Measurements from ENCODE around the gene SENP8.
"Not testable (repeated sequence)": the region's sequence is repeated elsewhere in the genome, so short reads cannot be mapped to it uniquely, and the experiment has no call there.

The SENP8 gene

DNA sequence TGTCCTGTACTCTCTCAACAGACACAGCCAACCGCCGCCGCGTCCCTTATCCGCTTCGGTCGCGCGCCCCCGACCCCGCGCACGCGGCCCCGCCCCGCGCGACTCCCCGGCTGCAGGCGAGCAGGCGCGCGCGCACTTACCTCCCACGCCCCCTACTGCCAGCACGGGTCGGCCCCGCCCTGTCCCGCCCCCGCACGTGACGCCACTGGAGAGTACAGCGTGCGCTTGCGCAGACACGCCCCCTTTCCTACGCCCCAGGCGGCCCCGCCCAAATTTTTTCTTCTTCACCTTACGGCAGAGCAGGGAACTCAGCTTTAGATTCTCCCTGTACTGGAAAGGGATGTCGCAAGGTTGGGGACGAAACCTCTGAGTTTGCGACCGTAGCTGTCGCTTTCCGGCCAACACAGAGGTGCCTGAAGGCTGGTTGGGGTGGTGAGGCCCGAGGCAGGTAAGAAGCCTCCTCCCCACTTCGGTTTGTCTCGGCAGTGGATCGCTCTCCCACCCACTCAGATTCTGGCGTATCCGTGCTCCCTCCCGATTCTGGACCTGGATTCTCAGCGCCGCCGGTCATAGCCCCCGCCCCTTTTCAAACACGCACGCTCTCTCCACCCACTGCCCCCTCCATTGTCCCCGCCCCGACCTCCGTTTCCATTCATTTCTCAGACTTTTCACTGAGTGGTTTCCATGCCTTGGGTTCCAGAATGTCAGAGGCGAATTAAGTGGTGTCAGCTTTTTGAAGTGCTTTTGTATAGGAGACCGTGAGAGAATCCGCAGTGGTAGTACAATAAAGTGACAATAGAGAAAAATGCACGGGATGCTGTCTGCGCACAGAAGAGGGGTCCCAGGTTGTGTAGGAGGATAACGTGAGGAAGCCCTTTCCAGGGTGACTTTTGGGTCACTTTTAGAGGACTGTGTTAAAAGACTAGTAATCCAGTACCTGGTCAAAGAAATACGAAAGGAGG, at the start of gene SENP8, which contains the start of gene MYO9A:
Gene SENP8, plus strand, starts transcription at position 387 of the 962 bp plus-strand sequence. CDS start 21,221 bp downstream, outside the sequence.
Gene MYO9A, minus strand, starts transcription at position 134 of the 962 bp plus-strand sequence. CDS start 71,587 bp downstream, outside the sequence.
- DNase-seq (ENCODE audit: low spot score) = peak; percentile 97

GRCh38 chr15:72068856-72069255, 49.3 kb upstream of the SENP8 start:
- no peak for DNase-seq (ENCODE audit: low spot score)

DNA sequence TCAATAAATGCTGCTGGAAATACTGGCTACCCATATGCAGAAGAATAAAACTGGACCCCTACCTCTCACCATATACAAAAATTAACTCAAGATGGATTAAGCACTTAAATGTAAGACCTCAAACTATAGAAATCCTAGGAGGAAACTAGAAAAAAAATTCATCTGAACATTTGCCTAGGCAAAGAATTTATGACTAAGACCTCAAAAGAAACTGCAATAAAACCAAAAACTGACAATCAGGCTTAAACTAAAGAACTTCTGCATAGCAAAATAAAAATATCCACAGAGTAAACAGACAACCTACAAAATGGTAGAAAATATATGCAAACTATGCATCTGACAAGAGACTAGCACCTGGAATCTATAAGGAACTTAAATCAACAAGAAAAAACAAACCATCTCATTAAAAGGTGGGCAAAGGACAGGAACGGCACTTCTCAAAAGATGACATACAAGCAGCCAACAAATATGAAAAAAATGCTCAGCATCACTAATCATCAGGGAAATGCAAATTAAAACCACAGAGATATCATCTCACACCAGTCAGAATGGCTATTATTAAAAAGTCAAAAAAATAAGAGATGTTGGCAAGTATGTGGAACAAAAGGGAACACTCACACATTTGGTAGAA, 47.3 kb upstream of the SENP8 start:
- no peak for DNase-seq (ENCODE audit: low spot score)

GRCh38 chr15:72071448-72071825, 46.8 kb upstream of the SENP8 start:
- DNase-seq (ENCODE audit: low spot score) = not testable (repeated sequence)

DNA sequence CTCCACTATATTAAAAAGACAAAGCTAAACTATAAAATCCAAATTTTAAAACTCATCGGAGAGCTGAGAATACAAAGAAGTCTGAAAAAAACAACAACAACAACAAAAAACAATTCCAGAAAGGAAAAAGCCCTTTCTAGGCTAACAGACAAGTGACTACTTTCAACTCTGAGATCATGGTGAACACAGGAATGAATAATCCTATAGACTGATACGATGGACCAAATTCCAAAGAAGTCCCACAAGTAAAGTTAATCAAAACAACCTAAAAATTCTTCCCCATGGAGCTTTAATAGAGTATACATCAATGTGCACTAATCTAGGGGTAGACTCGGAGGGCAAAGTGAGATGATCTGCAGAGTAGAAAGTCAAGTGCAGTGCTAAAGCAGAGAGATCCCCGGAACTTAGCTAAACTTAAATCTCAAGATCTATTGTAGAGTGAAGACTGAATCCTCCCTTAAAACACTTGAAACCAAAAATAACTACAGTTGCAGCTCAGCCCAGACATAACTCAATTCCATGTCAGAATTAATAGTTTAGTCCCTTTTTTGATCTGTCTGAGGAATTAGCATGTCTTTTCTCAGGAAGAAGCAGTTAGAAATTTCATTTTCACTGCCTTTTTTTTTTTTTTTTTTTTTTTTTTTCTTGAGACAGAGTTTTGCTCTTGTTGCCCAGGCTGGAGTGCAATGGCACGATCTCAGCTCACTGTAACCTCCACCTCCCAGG, 43.7 kb upstream of the SENP8 start:
- DNase-seq (ENCODE audit: low spot score) = no peak

DNA sequence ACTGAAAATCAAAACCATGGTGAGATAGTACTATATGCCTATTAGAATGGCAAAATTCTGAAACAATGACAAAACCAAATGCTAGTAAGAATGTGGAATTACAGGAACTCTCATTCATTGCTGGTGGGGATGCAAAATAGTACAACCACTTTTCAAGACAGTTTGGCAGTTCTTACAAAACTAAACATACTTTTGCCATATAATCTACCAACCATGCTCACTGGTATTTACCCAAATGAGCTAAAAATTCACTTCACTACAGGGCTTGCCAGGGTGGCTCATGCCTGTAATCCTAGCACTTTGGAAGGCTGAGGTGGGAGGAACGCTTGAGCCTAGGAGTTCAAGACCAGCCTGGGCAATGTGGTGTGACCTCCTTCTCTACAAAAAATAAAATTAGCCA, 40.3 kb upstream of the SENP8 start:
- DNase-seq (ENCODE audit: low spot score) = no peak

DNA sequence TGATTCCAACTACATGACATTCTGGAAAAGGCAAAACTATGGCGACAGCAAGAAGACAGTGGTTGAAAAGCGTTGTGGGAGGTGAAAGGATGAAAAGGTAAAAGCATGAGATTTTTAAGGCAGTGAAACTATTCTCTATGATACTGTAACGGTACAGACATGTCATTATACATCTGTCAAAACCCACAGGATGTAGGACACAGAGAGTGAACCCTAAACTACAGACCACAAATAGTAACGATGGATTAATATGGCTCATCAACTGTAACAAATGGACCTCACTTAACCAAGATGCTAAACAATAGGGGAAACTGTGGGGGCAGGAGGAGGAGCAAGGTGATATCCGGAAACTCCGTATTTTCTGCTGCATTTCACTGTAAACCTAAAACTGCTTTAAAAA, 39.3 kb upstream of the SENP8 start:
- DNase-seq (ENCODE audit: low spot score) = no peak

- no peak for DNase-seq (ENCODE audit: low spot score)
Observed at GRCh38 chr15:72082176-72082575, 36.0 kb upstream of the SENP8 start.

DNA sequence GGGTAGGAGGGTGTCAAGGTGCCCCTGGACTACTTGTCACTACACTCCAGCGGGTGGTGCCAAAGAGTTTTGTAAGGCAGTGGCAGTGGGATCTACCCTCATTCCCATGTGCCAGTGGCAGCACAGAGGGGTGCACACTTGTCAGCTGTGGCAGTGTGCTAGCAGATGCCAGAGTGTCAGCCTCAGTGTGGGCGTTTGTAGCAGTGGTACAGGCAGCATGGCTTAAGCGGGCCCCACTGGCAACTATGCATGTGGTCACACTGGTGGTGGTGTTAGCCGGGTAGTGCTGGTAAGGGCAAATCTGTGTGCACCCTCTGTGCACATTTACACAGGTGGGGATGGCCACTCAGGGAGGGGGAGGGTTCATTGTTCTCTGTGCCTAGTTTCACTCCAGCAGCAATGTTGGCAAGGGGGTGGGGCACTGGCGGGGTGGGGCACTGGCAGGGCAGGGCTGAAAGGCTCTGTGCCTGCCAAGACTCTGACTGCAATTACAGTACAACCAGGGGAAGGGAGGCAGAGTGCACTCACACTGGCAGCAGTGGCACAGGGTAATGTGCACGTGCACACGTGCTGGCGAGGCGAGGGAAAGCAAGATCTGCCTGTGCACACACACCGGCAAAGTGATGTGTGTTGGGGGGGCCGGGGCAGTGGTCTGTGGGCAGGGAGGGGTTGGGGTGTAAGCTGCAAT, 32.0 kb upstream of the SENP8 start:
- no peak for DNase-seq (ENCODE audit: low spot score)

DNA sequence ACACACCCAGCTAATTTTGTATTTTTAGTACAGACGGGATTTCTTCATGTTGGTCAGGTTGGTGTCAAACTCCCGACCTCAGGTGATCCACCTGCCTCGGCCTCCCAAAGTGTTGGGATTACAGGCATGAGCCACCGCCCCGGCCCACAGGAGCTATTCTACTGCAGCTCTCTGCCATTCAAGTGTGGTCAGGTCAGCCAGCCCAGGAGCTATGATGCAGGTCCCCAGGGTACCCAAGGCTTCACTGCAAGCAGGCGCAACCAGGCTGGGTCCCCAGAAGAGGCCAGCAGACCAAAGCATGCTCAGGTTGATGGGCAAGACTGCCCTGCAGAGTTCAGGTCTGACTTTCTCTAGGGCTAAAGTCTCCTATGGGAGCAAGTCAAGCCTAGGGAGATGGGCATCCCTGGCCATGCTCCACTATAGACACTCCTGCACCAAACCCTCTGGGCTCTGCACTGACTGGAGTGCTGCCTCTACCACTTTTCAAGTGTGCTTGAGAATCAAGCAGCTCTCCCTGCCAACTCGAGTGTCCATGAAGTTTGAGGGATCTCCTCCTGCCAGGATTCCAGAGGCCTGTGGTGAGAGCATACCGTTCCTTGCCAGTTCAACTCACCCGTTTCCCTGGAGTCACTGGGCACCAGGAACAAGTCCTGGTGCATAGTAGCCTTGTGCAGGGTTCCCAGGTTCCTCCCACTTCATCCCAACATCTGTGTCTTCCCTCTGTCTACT, 31.1 kb upstream of the SENP8 start:
- no peak for DNase-seq (ENCODE audit: low spot score)

DNA sequence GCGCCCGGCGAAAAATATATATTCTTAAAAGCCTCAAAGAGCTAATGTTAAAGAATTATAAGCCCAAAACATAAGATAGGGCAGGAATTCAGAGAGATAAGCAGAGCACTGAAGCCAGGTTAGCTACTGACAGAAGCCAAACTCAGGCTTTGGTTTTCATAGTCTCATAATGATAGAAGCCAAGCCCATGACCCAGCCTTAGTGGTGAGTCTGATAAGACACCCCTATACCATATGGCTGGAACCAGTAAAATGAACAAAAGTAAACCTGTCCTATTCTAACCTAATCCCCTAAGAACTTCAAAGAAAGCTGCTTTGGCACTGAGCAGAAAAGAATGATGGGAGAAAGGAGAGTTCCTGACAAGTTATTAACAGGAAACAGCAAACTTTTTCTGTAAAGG, 26.2 kb upstream of the SENP8 start:
- no peak for DNase-seq (ENCODE audit: low spot score)

- DNase-seq (ENCODE audit: low spot score) = no peak
Observed at GRCh38 chr15:72092691-72093090, 25.5 kb upstream of the SENP8 start.

DNA sequence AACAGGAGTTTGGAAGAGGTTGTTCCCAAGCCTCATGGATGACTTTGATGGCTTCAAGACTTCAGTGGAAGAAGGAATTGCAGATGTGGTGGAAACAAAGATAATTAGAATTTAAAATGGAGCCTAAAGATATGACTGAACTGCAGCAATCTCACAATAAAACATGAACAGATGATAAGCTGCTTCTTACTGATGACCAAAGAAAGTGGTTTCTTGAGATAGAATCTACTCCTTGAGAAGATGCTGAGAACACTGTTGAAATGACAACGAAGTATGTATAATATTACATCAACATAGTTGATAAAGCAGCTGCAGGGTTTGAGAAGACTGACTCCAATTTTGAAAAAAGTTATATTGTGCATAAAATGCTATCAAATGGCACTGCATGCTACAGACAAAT, 21.4 kb upstream of the SENP8 start:
- no peak for DNase-seq (ENCODE audit: low spot score)

- no peak for DNase-seq (ENCODE audit: low spot score)
Observed at GRCh38 chr15:72098040-72098439, 20.2 kb upstream of the SENP8 start.

- DNase-seq (ENCODE audit: low spot score) = no peak
Observed at GRCh38 chr15:72099155-72099554, 19.0 kb upstream of the SENP8 start.

DNA sequence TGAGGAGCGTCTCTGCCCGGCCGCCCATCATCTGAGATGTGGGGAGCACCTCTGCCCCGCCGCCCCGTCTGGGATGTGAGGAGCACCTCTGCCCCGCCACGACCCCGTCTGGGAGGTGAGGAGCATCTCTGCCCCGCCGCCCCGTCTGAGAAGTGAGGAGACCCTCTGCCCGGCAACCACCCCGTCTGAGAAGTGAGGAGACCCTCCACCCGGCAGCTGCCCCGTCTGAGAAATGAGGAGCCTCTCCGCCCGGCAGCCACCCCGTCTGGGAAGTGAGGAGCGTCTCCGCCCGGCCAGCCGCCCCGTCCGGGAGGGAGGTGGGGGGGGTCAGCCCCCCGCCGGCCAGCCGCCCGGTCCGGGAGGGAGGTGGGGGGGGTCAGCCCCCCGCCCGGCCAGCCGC, 17.7 kb upstream of the SENP8 start:
- DNase-seq (ENCODE audit: low spot score) = not testable (repeated sequence)

- no peak for DNase-seq (ENCODE audit: low spot score)
Observed at GRCh38 chr15:72105111-72105510, 13.1 kb upstream of the SENP8 start.

- DNase-seq (ENCODE audit: low spot score) = no peak
Observed at GRCh38 chr15:72106068-72106467, 12.1 kb upstream of the SENP8 start.

DNA sequence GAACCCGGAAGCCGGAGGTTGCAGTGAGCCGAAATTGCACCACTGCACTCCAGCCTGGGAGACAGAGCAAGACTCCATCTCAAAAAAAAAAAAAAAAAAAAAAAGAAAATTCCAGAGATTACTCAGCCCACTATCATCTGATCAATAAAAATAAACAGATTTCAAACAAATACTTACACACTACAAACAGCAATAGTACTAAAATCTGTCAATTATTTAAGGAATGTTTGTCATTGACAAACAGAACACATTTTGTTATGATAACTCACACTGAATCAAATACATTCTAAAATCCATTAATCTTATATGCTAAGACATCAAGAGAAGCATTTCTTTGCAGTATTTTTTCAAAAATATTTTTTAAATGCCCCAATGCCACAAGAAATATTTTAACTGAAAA, 7.8 kb upstream of the SENP8 start:
- no peak for DNase-seq (ENCODE audit: low spot score)

DNA sequence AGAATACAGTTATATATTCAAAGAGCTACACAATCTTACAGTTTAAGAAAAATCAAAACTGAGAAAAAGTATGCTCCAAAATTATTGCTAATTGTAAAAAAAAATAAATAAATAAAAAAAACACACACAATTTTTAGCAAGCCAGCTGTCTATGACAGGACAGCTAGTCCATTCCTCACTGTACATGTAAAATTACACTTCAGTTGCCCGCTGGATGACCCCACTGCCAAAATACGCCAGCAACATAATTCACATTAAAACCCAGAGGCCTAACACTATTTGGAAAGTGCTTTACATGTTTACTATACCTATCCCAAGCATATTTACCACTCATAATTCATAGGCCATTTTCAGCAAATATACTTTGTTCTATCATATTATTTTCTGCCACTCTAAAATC, 6.1 kb upstream of the SENP8 start:
- DNase-seq (ENCODE audit: low spot score) = no peak

- DNase-seq (ENCODE audit: low spot score) = no peak
Observed at GRCh38 chr15:72112805-72113204, 5.4 kb upstream of the SENP8 start.

Measured in kidney capillary endothelial cell (primary cell).